GM21786 (cell line): ENCODE data around the gene WASF3.

Source experiments
- ATAC-seq: cut with Tn5 transposase; IDR thresholded peaks from one replicate; pipeline ENCODE4 v1.9.1; 2021; ENCODE audit not compliant: unreplicated experiment

WASF3 gene

DNA sequence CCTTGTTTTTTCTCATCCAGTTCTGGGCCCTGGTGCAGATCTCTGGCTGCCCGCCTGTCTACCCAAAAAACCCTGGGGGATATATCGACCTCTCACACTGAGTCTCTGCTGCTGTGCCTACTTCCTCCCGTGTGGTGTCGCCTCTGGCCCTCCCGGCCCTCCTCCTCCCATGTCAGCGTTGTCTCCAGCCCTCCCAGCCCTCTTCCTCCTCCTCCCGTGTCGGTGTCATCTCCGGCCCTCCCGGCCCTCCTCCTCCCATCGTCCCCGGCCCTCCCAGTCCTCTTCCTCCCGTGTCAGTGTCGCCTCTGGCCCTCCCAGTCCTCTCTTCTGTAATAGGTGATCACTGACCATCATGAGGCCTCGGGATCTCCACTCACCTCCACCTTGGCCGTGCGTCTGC, 121.3 kb downstream of the WASF3 start:
- no peak for ATAC-seq

DNA sequence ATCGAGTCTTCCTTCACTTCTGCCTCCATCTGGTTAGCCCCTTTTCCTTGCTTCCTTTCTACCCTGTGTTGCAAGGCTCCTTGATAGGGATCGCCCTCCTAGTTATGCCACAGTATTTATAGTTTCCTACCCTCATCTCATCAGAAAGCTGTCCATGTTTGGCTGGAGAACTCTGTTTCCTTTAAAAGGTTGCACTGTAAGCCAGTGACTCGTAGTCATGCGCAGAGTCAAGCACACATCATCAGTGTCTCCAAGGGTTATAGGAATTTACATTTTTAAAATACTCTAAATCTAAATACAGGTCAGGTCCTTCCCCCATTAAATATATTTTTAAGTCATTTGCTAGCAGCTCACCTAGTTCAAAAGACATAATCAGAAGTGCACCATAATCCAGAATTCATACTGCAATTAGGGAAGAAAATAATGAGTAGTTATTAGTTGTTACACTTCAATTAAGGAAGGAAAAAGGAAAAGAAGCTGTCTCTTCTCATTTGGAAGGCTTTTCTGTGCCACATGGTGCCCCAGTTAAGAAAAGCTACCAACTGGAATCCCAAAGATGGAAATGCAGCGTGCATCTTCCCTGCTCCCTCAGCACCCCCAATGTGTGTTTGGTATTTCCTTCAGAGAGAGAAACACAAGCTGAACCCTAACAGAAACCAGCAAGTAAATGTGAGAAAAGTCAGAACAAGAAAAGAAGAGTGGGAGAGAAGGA, 122.1 kb downstream of the WASF3 start:
- ATAC-seq: no peak

DNA sequence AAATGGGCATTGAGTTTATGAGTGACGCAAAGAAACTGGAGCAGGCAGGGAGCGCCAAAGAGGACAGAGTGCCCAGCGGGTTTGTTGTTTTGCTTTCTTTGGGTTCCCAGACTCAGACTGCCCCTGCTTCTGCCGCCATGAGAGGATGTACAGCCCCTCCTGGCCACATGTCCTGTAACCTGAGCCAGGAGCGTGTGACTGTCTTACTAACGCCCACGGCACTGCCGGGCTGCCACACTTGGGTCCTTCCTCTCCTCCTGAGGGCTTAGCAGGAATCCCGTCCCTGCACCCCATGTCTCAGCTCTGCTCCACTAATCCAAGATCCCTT, 122.6 kb downstream of the WASF3 start:
- ATAC-seq: no peak

DNA sequence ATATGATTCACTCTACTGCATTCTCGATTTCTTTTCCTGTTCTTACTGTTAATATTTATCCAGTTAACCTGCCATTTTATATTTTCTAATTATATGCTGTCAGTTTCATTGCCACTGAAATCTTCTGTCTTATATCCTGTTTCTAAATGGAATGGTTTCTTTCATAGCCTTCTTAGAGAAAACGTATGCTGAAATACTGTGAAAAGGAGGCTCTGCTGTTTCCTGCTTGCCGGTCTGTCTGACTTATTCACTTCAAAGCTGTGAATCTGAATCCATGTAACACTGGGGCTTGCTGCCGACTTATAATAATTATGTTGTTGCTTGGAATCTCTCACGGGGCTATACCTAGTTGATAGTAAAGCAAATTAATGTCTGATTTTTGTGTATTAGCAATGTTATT, 123.1 kb downstream of the WASF3 start:
- ATAC-seq: no peak

DNA sequence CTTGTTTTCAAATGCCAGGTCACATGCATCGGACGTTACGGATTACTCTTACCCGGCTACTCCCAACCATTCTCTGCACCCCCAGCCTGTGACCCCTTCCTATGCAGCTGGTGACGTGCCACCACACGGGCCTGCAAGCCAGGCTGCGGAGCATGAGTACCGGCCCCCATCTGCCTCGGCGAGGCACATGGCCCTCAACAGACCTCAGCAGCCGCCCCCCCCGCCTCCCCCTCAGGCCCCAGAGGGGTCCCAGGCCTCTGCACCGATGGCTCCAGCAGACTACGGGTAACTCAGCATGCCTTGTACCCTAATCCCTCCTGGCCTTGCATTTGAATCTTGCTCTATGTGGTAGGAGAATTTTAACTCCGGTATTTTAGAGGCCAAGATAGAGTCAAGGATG, 123.6 kb downstream of the WASF3 start:
- ATAC-seq: no peak

DNA sequence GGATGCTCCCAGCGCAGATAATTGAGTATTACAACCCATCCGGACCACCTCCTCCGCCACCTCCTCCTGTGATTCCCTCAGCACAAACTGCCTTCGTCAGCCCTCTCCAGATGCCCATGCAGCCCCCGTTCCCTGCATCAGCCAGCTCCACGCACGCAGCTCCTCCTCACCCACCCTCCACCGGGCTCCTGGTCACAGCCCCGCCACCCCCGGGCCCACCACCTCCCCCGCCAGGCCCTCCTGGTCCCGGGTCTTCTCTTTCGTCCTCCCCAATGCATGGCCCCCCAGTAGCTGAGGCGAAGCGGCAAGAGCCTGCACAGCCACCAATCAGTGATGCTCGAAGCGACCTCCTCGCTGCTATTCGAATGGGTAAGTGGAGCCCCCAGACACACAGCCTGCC, 125.1 kb downstream of the WASF3 start:
- no peak for ATAC-seq

DNA sequence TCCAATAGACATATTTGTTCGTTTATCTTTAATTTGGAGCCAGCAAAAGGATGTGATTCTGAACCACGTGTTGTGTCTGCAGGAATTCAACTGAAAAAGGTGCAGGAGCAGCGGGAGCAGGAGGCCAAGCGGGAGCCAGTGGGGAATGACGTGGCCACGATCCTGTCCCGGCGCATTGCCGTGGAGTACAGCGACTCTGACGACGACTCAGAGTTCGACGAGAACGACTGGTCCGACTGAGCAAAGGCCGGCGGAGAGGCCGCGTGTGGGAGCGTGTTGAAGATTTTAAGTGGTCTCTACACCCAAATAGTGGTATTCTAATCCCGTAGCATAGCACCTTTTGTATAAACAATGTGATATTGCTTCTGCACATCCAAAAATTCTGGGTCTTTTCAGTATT, 128.1 kb downstream of the WASF3 start:
- no peak for ATAC-seq

DNA sequence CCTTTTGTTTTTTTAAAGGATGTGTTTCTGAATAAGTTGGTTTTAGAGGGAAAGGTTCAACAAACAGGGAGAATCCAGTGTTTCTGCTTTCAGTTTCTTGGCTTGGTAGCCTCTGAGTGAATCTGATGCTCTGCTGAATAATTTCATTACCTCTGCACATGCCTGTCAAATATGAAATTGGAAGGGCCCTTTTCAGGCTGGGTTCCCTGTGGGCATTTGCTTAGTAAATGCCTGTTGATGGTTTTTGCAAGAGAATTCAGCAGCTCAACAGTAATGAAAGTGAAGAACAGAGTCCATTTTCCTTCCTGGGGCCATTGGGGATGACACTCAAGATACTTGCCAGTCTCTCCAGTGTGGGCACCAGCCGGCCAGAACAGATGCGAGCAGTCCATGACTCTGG, 128.8 kb downstream of the WASF3 start:
- no peak for ATAC-seq

DNA sequence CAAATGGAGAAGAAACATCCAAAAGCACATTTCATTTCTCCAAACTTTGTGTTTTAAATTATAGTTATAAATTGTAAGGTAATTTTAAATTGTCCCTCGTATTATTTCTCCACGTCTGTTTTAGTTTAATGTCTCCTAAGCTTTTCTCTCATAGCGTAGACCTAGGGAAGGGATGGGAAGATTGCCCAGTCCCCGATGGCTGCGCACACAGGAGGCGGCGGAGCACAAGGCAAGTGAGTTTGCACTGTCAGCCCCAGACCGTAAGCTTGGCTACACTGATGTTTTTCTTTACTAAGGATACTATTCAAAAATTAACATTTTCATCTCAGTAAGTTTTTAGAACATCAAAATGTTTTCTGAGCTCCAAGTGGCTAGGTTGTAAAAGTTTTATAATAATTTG, 130.8 kb downstream of the WASF3 start:
- no peak for ATAC-seq

DNA sequence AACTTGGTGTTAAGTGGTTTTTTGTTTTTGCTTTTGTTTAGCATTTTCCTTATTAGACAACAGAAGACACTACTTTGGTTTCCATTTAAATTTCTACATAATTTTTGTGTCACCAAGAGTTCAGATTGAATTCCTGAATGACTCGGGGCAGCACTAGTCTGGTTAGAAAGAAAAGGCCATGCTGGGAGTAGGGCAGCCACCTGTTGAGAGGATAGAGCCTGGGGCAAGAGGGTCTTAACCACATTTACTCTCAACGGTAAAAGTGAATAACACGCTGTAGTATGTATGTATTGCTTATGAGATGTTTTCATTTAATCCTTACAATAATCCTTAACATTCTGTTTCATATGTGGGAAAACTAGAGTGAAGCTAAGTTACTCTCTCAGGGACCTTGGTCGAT, 131.5 kb downstream of the WASF3 start:
- no peak for ATAC-seq

DNA sequence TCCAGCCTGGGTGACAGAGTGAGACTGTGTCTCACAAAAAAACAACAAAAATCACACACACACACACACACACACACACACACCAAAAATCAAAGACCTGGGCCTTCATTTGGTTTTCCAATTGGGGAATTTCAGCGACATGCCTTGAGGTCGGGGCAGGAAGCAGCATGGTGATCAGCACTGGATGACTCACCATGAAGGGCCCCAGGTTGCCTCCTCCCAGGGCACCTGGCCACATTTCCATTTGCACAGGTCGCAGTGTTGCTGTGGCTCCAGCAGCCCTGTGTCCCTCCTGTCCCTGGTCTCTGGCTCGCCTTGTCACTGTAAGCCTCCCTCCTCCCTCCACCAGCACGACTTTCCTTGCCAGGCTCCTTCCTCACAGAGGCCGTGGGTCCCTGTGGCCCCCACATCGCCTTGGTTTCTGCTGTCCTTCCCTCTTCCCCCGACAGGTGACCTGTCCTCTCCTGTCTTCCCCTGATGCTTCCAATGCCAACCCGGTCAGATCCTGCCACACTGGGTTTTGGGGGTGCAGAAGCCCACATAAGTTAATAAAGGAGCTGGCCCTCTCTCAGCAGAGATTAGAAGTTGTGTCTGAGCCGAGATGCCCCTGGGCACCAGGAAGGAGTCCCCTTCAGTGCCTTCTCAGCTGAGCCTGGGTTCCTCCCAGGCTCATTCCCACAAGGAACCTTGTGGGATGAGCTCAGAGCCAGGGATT, 136.4 kb downstream of the WASF3 start:
- no peak for ATAC-seq

DNA sequence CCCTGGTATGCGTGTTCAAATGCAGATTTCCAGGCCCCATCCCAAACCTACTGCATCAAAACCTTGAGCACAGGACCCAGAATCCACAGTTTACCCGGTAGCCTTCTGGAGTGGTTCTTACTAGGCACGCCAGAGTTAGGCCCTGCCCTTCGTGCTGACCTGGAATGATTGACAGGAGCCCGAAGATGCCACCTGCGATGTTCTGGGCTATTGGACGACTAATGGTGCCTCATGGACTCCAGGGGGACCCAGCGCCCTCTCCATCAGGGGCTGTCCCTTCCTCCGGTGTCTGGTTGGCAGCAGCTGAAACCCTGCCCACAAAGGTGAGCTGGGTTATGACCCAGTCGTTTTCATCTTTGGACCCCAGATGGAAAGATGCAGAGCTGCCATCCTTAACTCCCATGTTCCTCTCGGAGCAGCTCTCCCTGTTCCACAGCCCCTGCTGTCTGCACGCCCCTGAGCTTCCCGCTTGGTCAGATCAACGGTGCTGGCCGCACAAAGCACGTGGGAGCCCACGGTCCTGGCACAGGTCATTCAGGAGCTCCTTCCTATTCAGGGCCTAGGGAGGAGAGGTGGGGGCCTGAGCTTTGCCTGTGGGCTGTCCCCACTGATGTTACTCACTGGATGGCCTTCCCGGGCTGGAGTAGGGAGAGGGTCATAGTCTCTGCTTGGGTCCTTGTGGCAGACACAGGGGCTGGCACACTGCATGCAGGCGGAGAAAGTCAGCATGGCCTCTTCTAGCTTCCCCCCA, 137.3 kb downstream of the WASF3 start:
- no peak for ATAC-seq

DNA sequence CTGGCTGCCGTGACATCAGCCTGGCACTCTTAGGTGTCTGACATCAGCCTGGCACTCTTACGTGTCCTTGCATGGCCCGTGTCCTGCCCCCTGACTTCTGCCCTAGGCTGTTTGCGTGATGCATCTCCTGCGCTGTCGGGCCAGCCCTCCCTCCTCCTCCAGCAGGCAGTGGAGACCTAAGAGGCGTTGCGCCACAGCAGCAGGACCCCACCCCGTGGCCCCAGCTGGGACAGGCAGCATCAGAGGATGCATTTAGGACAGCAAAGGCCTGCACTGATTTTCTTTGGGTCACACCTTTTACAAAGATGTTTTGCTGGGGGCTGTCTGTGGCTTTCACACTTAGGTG, 137.8 kb downstream of the WASF3 start:
- ATAC-seq: no peak

DNA sequence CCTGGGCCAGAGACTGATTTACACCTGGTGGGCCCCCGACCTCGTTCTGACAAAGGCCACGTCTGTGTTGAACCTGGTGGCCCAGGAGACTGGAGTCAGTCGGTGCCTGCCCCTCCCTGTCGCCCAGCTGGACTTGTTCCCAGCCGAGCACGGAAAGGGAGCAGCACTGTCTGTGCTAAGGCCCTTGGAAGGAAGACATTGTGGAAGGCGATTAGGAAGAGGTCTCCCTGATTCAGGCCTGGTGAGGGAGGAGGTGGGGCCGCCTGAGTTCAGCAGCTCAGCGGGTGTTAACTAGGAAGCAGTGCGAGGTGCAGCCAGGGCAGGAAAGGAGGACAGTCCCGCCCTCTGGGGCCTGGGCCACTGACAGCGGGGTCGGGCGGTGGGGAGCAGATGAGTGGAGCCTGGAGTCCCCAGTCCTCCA, 138.4 kb downstream of the WASF3 start:
- no peak for ATAC-seq

DNA sequence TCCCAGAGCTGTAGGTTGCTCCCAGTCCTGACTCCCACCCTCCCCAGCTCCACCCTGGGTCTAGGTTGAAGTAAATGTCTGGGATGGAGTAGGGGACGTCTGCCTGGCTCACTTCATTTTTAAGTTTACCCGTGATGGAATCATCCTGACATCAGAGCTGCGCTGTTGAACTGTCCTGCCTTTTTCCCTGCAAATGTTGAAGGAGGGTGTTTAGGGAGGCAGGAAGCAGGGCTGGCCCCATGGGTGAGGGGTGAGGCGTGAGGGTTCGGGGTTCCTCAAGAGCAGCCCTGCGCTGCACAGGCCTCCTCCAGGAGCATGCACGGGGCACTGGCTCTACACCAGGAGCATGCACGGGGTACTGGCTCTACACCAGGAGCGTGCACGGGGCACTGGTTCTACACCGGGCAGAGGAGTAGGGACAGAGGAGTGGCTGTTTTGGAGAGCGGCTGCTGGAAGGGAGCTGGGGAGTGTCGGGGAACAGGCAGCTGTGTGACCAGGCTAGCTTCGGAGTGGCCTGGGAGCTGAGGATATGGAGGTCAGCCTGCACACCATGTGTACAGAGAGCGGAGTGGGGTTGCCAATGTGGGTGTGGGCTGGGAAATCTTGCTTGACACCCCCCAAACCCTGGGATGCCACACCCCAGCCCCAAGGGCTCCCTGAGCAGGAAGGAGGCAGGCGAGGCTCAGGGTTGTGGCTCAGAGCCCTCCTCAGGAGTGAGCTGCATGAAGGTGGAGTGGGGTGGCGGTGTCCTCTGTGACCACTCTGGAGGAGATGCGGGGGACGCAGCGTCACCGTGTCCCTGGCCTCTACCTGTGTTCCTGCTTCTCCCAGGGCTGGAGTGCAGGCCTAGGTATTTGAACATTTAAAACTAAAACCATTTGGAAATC, 139.8 kb downstream of the WASF3 start:
- ATAC-seq: no peak

DNA sequence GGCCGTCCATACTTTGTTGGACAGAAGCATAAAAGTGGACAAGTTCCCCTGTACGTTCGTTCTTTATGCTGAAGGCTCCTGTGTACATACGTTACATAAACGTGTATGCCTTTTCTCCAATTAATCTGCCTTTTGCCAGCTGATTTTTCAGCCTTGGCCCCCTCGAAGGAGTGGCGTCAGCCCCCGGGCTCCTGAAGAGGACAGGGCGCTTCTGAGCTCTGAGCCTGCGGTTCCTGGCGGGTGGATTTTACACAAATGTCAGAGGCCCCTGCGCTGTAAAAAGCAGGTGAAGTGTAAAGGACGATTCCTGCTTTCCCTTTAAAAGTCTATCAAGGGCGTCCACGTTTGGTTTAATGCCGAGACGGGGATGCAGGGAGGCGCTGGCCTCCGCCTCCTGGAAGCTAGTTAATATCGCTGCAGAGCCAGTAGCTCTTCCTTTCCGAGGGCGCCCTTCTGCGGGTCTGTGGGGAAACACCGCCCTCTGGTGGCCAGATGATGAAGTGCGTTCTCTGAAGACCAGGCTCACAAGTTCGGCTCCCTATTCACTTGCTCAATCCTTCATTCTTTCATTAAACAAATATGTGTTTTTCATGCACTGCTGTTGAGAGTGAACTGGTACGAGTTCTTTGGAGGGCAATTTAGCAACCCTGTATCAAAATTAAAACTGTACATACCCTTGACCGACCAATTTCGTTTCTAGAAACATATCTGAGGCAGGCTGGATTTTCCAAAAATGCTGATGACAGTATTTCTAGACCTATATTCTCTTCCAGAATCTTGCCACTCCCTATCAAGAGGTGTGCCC, 141.1 kb downstream of the WASF3 start:
- ATAC-seq: peak; percentile 45

DNA sequence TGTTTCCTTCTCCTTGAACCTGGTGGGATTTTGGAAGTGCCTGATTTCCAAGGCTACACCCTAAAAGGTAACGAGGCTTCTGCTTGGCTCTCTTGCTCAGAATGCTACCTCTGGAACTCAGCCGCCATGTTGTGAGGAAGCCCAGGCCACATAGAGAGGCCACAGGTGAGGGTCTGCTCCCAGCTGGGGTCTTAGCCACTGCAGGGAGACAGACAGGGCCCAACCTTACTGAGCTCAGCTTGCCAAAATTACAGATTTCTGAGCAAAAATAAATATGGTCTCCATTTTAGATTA, 141.7 kb downstream of the WASF3 start:
- no peak for ATAC-seq

DNA sequence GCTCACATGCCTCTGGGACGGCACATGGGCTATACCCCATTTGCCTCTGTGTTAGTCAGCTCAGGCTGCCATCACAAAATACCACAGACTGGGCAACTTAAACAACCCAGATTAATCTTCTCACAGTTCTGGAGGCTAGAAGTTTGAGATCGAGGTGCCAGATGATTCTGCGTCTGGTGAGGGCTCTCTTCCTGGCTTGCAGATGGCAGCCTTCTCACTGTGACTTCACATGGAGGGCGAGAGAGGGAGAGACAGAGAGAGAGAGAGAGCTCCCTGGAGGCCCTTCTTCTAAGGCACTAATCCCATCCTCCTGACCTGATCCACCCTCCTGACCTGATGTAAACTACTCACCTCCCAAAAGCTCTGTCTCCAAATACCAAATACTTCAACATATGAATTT, 148.1 kb downstream of the WASF3 start:
- ATAC-seq: no peak

DNA sequence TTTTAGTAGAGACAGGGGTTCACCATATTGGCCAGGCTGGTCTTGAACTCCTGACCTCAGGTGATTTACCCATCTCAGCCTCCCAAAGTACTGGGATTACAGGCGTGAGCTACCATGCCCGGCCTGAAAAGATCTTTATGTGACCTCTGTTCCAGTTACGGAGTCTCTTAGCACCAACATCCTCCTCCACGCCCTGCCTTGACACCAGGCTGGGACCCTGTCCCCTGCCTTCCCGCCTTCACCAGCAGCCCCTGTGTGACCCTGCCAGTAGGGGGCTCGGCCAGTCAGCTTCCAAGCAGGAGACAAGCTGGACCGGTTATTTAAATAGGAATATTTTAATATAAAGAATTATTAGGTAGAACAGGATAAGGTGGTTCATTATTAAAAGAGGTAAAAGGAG, 148.9 kb downstream of the WASF3 start:
- ATAC-seq: no peak

DNA sequence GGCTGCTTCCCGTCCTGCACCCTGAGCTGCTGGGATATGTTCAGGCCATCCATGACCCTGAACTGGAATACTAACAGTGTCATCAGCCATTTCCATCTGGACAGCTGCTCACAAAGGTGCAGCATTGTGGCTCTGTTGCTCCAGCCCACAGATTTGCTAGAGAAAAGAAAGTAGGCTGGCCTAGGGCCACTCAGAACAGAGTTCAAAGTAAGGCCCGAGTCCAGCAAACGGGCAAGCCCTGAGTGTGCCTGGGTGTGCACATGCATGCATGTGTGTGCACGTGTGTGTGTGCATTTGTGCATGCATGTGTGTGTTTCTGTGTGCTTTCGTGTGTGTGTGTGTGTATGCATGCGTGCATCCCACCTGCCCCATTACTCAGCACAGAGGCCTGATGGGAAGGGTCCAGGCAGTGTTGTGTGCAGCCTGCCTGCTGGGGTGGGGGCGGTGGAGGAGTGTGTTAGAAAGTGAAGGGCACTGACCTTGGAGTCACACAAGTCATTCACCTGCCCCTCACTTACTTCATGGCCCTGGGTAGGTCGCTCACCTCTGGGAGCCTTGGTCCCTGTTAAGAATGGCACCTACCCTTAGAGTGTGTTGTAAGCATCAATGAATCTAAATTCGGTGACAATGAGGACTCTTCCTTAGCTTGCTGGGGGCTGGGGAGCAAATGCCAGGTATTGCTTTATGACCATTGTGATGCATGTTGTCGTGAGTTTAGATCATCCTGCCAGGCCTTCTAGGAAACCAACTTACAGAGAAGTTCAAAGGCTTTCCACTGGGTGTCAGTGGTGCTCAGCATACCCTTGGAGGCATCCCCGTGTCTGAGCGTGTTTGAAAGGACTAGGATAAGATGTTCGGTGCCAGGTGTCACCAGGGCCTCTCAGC, 149.9 kb downstream of the WASF3 start:
- no peak for ATAC-seq
